NCI-H82 treated with DMSO at 0.1 percent for 48 hours (cell line): ENCODE results near the gene MICAL1.
A peak's percentile ranks its signal among the peaks of the same experiment; 100 is the strongest.
"Not testable (repeated sequence)": the region's sequence is repeated elsewhere in the genome, so short reads cannot be mapped to it uniquely, and the experiment has no call there.

ENCODE experiments used
- DNase-seq: peaks from one replicate; lab custom pipeline; 2025; ENCODE audit not compliant: unreplicated experiment; lab: John Stamatoyannopoulos, UW

Gene MICAL1

DNA sequence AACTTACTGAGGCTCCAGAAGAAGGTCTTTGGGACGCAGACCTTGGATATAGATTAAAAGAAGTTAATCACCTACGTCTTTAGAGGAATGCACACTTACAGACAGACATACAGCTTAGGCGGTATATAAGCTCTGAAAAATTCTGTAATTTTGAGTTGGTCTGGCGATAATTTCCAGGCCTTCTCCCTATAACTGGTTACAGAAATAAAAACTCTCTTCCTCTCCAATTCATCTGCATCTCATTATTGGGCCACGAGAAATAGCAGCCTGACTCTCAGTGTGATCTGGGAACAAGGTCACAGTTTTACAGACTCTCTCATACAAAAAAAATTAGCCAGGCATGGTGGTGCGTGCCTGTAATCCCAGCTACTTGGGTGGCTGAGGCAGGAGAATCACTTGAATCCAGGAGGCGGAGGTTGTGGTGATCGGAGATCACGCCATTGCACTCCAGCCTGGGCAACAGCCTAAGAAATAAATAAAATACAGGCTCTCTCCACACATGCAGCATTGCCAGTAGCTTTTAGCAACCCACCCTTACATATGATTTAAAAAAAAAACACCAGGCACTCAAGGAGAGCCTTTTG lies 22.7 kb upstream of the MICAL1 start:
- DNase-seq: no peak

DNA sequence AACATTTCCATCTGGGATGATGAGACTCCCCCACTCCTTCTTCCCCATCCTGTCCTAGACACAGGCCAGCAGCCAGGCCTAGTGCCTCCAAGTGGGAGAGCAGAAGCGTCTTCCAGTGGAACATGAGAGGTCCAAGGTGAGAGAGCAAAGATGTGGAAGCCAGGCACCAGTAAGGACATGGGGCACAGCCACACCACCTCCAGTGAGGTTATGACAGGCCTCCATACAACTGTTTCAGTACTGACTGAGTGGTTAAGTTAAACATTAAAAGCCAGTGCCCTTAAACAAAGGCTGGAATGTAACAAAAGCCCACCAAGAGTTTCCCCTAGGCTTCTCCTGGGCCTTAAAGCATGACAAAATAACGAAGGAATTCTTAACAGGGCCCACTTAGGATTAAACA lies 22.2 kb upstream of the MICAL1 start:
- DNase-seq: no peak

DNA sequence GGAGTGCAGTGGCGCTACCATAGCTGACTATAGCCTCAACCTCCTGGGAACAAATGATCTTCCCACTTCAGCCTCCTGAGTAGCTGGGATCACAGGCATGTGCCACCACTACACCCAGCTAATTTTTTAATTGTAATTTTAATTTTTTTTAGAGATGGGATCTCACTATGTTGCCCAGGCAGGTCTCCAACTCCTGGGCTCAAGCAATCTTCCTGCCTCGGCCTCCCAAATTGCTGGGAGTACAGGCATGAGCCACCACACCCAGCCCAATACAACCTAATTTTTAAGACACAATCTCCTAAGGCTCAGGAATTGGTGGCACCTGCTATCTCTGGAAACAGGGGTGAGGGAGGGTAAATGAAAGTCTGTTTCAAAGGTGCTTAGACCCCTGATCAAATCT lies 21.6 kb upstream of the MICAL1 start:
- no peak for DNase-seq

DNA sequence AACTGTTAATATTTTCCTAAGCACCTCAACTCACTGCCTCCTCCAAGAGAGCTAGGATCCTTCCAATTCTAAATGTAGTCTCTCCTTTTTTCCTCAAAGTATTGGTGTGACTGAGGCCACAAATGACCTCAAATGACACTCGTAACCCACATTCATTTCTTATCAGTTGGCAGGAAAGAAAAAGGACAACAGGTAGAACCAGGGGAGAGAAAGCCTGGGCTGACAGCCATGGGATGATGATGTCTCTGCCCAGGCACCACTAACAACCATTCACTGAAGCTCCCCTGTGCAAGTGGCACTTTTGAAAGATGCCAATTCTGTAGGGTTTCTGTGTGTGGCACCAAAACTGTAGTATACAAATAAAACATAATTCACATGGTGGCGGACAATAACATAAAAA lies 20.1 kb upstream of the MICAL1 start:
- DNase-seq: no peak

DNA sequence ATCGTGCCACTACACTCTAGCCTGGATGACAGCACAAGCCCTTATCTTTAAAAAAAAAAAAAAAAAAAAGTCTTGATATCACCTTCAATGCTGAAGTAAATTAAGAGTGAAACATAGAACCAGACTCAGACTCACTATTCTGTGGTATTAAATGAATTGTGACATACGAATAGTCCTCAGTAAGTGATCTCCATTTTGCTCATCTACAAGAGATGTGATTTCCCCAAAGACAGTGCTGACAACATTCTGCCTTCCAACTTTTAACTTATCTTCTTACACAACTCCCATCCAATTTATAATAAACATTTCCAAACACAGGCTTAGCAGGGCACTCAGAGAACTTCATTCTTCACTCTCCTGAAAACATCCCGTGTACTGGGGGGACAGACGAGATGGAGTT lies 19.4 kb upstream of the MICAL1 start:
- DNase-seq: no peak

DNA sequence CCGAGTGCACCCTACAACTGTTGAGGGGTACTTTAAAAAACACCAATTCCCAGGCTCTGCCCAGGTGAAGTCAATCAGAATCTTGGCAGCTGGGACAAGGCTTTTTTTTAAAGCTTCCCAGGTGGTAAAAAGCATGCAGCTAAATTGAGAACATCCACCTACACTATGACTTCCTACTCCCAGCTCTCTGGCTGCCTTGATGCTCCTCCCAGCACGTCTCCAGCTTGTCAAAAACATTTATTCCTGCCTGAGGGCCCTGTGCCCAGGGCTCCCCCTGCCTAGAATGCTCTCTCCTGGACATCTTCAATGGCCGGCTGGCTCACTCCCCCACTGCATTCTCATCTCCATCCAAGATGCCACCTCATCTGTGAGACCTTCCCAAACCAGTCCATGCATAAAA lies 17.5 kb upstream of the MICAL1 start:
- DNase-seq: no peak

DNA sequence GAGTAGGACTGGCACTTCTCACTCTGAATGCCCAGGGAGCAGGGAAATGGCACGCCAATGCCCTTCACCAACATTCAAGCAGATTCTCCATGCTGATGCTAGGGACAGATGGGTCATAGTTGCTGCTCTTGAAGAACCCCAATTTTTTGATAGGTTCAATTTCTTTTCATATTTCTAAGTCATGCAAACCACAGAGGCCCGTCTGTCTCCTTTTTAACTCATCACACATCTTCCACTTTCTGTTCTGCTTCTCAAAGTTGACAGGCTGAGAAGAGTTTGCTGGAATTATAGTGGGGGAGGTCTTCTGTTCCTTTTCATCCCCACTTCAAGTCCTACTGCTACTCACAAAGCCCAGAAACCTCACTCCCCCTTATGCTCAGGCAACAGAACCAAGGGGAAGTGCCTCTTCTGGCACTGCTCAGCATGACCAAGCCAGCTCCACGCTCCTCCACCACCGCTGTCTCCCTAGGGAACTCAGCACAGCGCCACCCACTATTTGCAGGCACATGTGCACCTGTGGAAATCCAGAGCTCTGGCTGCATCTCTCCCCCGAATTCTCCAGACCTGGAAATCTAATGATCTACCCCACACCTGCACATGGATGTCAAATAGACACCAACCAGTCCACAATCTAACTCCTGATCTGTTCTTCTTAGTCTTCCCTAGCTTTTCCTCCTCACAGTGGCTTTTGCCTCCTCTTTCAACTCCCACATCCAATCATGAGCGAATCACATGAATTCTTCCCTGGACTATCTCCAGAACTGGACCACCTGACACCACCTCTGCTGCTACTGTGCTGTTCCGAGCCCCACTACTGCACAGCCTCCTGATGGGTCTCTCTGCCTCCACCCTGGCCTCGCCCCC lies 16.8 kb upstream of the MICAL1 start:
- no peak for DNase-seq

DNA sequence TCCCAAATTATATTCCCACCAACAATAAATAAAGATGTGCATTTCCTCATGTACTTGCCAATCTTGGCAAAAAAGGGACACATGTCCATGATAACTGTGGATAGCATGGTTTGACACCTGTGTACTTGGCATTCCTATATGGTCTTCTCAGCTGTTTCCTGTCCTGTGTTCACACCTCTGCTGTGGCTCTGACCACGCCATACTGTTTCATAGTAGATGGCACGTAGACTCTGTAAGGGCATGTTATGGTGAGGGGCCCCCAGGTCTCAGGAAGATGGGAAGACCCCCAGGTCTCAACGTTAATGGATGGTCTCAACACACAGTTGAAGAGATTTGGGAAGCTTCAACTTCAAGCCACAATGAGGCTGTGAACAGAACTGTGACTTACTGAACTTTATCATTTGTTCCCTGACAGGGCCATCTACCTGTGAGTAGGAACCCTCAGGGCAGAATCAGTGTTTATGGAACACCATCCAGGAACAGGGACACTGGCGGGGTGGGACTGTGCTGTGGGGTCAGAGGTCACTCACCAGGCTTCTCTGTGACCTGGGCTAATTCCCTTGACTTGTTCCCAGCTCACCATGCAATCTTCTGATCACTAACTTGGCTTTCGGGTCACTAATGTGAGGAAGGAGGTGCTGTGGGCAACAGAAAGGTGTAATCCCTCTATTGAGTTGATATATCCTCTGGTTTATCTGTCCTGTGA lies 15.7 kb upstream of the MICAL1 start:
- DNase-seq: no peak

DNA sequence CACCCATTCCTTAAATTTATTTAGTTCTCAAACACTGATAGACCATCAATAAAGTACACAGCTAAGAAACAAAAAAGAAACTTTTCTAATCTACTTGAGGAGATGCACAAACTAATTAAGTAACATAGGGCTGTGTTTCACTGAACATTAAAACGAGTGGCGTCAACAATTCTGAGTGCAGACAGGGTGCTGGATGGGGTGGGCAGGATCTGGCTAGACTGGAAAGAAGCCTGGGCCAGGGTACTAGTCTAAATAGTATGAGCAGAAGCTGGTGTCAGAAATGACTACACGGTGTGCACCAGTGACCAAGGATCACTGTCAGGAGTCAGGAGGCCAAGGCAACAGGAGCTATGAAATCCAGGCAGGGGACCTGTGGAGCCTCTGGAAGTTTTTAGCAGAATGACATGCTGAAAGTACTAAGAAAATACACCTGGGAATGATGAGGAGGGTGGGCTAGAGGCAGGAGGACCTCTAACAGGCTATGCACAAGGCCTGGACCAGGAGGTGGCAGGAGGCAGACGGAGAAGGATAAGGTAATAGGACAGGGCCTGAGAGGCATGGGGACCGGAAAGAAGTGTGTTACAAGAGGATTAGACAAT lies 14.1 kb upstream of the MICAL1 start:
- DNase-seq: no peak

DNA sequence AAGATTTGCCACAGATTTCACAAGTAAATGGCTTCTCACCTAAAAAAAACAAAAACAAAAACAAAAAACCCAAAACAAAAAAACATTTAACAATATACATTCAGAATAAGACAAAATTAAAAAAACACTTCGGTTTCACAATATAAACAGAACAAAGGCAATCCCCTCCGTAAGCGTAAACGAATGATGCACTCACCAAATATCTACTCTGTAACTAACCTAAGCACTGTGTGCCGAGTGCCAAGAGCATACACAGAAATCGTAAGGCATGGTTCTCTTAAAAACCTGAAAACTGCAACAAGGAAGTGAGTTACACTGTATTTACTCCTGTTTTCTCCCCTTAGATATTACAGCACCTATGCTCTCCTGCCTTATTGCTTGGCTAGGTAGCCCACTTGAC lies 12.1 kb upstream of the MICAL1 start:
- no peak for DNase-seq

DNA sequence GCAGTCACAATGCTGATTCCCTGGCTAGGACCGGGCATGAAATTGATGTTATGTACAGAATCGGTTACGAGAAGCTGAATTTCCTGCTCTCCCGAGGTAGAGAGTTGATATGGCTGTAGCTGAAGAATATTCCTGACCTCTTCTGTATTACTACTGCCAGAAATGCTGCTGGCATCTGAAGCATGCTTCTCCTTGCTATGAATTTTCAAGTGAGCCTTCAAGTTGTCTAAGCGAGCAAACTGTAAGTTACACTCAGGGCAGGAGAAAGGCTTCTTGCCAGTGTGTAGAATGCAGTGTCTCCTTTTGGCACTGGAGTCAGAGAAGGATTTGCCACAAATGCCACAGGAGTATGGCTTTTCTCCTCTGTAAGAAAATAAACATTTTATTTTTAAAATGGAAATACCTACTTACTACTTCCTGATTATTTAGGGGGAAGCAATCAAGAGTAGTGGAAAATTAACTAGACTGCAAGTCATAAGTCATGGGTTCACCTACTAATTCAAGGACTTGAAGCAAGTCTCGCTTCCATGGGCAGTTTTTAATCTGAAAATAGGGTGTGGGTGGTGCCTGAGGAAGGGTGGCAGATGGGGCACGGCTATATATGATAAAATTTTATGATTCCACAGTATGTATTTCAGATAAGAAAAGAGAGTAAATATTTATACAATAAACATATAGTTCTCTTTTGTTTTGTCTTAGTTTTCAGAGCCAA lies 10.8 kb upstream of the MICAL1 start:
- no peak for DNase-seq

DNA sequence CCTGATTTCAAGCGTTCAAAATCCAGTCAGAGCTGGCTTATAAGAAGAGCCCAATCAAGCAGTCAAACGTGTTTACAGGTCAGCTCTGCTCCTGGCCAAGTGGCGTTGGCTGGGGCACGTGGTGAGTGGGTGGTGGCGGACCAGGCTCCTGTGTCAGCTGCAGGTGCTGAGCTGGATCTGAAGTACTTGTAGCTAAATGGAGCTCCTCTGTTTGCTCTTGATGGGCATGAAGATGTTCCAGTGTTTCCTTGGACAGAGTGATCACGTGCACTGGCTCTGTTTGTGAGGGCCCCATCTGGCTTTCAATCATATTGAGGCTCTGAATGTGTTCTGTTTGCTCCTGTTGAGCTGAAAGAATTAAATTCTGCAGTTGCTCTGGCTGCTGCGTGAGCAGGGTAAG lies 10.2 kb upstream of the MICAL1 start:
- no peak for DNase-seq

DNA sequence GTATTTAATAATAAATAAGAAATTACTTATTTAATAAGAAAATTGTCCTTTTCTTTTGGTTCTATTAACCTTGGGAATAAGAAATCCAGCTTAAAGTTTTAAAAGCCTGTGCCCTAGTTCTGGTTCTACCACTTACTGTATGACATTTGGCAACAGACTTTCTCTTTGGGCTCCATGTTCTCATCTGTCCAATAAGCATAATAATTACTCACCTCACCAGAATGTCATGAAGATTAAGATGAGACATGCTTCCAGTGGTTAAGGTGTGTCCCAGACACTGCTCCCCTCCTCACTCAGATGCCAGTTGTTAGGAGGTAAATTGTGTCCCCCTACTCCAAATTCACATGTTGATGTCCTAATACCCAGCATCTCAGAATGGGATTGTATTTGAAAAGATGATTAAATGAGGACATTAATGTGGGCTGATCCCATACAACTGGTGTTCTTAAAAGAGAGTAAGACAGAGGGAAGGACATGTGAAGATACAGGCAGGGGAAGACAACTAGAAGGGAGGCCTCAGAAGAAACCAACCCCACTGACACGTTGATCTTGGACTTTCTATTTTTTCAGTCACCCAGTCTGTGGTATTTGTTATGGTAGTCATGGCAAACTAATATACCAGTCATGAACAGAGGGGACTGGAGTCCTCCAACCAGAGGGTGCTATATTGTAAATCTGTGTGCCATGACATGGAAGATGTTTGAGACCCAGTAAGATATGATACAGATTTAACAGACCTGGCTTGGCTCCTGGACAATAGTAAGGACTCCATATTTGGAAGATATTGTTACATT lies 6.4 kb upstream of the MICAL1 start:
- DNase-seq: no peak

DNA sequence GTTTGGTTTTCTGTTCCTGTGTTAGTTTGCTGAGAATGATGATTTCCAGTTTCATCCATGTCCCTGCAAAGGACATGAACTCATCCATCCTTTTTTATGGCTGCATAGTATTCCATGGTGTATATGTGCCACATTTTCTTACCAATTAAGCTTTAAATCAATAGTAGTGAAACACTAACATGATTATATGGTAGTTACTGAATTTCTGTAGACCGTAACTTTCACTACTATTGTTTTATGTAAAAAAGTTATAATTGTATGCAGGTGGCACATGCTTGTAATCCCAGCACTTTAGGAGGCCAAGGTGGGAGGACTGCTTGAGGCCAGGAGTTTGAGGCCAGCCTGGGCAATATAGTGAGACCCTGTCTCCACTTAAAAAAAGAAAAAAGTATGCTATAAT lies 5.6 kb upstream of the MICAL1 start:
- not testable (repeated sequence) for DNase-seq

DNA sequence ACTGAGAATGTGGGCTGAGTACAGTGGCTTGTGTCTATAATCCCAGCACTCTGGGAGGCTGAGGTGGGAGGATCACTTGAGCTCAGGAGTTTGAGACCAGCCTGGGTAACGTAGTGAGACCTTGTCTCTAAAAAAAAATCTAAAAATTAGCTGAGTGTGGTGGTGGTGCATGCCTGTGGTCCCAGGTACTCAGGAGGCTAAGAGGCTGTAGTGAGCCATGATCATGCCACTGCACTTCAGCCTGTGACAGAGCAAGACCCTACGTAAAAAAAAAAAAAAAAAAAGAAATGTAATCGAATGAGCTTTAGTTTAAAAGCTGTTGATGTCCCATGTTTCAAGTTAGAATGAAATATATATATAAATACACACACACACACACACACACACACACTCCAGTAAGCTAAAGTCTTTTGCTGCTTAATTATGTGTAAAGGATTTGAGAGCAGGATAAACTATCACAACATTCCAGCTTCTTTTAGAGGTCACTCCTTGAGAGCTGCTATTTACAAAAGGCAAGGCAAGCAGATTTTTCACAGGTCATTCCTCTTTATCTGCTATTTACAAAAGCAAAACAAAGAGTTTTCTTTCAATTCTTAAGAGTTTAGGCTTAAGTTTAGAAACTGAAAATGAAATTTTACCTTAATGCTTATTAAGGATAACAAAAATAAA lies 4.7 kb upstream of the MICAL1 start:
- no peak for DNase-seq

DNA sequence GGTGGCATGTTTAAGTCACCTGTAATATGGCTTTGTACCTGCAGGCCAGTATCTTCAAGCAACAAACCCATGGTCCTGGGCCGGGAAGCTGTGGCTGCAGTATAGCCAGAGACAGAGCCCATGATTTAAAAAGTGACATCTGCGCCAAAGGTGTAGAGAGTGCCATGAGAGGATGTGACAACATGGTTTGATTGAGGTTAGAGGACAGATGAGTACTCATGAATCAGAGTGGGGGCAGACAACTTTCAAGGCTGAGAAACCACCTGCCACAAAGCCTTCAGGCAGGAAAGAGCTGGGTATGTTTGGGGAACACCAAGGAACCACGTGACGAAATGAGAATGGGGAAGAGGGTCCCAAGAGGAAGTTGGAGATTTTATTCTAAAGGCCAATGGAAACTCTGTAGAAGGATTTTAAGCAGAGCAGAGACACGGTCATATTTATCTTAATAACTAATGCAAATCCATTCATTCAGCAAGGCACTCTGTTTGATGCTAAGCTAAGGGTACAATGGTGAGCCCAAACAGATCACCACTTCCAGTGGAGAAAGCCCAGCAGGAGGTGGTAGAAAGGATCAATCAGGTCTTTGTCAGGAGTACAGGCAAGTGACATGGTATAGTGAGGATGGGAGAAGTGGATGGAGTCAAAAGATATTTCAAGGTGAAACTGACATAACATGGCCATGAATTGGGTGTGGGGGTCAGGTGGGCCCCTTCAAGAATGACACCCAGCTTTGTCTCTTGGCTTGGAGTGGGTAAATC lies 3.4 kb upstream of the MICAL1 start:
- no peak for DNase-seq

DNA sequence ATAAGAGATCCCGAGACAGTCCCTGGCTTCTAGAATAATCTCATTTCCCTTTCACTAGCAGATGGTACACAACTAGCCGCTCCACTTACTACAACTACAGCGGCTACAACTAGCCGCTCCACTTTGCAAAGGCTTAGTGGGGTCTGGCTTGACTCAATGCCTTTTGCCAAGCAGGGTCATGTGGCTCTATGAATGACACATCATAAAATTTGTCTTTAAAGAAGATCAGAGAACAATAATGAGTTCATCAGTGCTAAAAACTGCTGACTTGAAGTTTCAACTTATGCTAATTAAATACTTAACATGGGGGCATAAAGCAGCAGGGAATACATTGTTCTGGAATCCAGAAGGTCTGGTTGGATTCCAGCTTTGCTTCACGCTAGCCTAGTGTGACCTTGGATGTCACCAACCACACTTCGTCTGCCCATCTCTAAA lies 2.0 kb upstream of the MICAL1 start:
- DNase-seq: peak; percentile 11

DNA sequence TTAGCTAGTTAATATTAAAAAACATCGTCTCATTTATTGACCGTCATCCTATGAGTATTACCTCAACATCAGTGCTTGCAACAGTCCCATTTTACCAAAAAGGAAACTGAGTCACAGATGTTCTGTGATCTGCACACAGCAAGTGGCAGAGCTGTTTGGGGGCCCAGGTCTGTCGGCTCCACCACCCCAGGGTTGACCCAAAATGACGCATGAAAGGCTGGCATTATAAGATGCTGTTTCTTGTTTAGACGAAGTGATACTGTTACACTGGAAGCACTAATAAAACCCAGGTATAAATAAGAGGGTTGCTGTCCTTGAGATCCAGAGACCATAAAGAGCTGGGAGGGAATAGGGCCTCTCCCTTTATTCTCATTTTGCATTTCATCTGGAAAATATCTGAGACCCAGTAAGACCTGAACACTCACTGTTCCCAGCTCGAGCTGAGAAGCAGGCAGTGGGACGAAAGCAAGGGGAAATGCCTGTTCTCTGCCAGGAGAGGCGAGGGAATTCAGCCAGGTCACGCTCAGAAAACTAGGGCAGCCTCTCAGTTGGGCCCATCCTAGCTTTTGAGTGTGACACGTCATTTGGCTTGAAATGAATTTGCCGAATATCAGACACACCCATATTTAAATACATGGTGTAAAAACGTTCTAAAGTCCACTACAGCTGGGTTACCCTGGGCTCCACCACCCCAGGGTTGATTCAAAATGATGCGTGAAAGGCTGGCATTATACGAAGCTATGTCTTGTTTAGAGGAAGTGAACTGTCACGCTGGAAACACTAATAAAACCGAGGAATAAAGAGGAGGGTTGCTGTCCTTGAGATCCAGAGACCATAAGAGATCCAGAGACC lies 1.4 kb upstream of the MICAL1 start:
- DNase-seq: no peak
